Cardiac muscle cell (in vitro differentiated cells and primary cell): ENCODE measurements around the gene NKX1-1. TPM values are rescaled to one million over a fixed set of nuclear protein-coding genes. Genes with fewer than 3 reads are reported as not detected.
"Not testable (repeated sequence)": the region's sequence is repeated elsewhere in the genome, so short reads cannot be mapped to it uniquely, and the experiment has no call there.

Experiments
- DNase-seq, 2 donors: peaks; one replicate each; pipeline versions ENCODE4 v3.0.0 to v3.0.0-alpha.2; 2010 to 2017; ENCODE audit warnings: low read depth in 1 of 2, low spot score in 1 of 2
- H3K27ac ChIP-seq: fragments of 200-600 bp; sonication (generic); 2 replicates; pipeline ENCODE4 v1.5.1; 2016
- H3K27me3 ChIP-seq: fragments of 200-600 bp; sonication (generic); 2 replicates; pipeline ENCODE4 v1.6.0; 2016; ENCODE audit warnings: control low read depth
- H3K36me3 ChIP-seq: fragments of 200-600 bp; sonication (generic); 2 replicates; pipeline ENCODE4 v1.5.1; 2016; ENCODE audit warnings: control low read depth
- H3K4me1 ChIP-seq: fragments of 200-600 bp; sonication (generic); 2 replicates; pipeline ENCODE4 v1.8.1; 2017; ENCODE audit warnings: low read depth, mild to moderate bottlenecking, mixed run types
- H3K4me3 ChIP-seq: fragments of 200-600 bp; sonication (generic); 2 replicates; pipeline ENCODE4 v1.5.1; 2016; ENCODE audit warnings: mild to moderate bottlenecking
- H3K9me3 ChIP-seq: fragments of 200-600 bp; sonication (generic); 2 replicates; pipeline ENCODE4 v1.5.1; 2017; ENCODE audit warnings: low read depth, mild to moderate bottlenecking, control low read depth
- polyA plus RNA-seq: library from polyadenylated mRNA; unstranded; fragments of >200 nt; fragmentation: Nextera tagmentation; extraction: Ambion mirVana; gene quantifications from 2 replicates; pipeline ENCODE4 v1.2.1, GENCODE V29; 2016
- total RNA-seq: library from RNA; depleted of rRNA; stranded (reverse); fragments of >200 nt; gene quantifications from 2 replicates; pipeline ENCODE4 v1.2.3, GENCODE V29; 2016
- TF ChIP-seq, protein P1 (sequence below): IDR thresholded peaks from 2 replicates; pipeline ENCODE4 v1.5.1; 2012; ENCODE audit warnings: low read depth, mild to moderate bottlenecking, low read length

Gene NKX1-1
- total and polyA plus RNA-seq, 2 experiments from 2014 or later = not detected

DNA sequence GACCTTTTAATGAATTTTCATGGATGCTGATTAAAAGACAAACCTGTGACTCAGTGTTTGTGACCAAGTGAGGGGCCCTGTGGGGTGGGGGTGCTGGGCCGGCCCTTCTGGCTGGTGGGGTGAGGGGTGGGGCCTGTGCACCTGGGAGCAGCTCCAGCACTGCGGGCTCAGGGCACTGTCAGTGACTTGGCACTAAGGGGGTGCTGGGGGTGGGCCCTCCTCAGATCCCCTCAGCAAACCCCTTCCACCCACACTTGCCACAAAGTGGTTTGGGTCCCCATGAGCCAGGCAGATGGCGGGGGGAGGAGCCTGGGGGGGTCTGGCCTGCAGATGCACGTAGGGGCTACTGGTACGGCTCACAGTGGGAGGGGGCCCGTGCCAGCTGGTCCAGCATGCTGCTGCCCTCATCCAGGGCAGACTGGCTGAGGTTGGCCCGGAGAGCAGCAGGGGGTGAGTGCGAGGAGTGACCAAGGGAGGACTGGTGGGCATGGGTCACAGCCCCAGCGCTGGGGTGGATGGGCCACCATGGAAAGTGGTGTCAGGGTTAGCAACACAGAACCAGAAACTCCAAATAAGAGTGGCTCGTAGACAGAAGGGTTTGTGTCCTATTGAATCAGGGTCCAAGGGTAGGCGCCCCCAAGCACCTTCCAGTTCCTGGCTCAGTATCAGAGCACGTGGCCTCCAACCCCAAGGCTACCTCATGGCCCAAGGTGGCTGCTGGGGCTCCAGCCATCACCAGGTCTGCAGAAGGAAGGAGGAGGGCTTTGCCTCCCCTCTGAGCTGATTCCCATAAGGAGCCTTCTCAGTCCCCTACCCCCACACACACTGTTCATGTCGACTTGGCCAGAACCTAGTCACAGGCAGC, 10.1 kb downstream of the NKX1-1 start:
- Histone ChIP-seq H3K4me3 (no peak overlapping the region), H3K9me3 (no peaks in the 10 kb centered on the region), H3K27me3 (peaks cover 20% of the 10 kb centered on the region), H3K27ac (no peak overlapping the region), H3K4me1 (no peaks in the 10 kb centered on the region), H3K36me3 (no peaks in the 10 kb centered on the region)
- no peak for DNase-seq
- TF ChIP-seq, protein P1, sequence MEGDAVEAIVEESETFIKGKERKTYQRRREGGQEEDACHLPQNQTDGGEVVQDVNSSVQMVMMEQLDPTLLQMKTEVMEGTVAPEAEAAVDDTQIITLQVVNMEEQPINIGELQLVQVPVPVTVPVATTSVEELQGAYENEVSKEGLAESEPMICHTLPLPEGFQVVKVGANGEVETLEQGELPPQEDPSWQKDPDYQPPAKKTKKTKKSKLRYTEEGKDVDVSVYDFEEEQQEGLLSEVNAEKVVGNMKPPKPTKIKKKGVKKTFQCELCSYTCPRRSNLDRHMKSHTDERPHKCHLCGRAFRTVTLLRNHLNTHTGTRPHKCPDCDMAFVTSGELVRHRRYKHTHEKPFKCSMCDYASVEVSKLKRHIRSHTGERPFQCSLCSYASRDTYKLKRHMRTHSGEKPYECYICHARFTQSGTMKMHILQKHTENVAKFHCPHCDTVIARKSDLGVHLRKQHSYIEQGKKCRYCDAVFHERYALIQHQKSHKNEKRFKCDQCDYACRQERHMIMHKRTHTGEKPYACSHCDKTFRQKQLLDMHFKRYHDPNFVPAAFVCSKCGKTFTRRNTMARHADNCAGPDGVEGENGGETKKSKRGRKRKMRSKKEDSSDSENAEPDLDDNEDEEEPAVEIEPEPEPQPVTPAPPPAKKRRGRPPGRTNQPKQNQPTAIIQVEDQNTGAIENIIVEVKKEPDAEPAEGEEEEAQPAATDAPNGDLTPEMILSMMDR = no peak

DNA sequence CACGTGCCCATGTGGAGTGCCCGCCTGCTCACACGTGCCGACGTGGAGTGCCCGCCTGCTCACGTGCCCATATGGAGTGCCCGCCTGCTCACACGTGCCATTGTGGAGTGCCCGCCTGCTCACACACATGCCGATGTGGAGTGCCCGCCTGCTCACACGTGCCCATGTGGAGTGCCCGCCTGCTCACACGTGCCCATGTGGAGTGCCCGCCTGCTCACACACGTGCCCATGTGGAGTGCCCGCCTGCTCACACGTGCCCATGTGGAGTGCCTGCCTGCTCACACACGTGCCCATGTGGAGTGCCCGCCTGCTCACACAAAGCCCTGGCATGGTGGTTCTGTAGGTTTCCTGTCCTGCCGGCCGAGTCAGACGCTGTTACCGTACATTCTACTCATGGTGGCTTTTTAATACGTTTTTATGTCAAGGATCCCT, 10.8 kb downstream of the NKX1-1 start:
- not testable (repeated sequence) for H3K36me3 ChIP-seq, H3K4me3 ChIP-seq, DNase-seq, H3K27ac ChIP-seq, H3K4me1 ChIP-seq, H3K9me3 ChIP-seq
- H3K27me3 ChIP-seq = peaks cover 12% of the 10 kb centered on the region

DNA sequence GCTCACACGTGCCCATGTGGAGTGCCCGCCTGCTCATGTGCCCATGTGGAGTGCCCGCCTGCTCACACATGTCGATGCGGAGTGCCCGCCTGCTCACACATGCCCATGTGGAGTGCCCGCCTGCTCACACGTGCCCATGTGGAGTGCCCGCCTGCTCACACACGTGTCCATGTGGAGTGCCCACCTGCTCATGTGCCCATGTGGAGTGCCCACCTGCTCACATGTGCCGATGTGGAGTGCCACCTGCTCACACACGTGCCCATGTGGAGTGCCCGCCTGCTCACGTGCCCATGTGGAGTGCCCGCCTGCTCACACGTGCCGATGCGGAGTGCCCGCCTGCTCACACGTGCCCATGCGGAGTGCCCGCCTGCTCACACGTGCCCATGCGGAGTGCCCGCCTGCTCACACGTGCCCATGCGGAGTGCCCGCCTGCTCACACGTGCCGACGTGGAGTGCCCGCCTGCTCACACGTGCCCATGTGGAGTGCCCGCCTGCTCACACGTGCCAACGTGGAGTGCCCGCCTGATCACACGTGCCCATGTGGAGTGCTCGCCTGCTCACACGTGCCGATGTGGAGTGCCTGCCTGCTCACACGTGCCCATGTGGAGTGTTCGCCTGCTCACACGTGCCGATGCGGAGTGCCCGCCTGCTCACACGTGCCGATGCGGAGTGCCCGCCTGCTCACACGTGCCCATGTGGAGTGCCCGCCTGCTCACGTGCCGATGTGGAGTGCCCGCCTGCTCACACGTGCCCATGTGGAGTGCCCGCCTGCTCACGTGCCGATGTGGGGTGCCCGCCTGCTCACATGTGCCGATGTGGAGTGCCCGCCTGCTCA, 11.5 kb downstream of the NKX1-1 start:
- not testable (repeated sequence) for DNase-seq, H3K36me3 ChIP-seq, H3K27ac ChIP-seq, H3K27me3 ChIP-seq, H3K4me3 ChIP-seq, H3K4me1 ChIP-seq, H3K9me3 ChIP-seq

DNA sequence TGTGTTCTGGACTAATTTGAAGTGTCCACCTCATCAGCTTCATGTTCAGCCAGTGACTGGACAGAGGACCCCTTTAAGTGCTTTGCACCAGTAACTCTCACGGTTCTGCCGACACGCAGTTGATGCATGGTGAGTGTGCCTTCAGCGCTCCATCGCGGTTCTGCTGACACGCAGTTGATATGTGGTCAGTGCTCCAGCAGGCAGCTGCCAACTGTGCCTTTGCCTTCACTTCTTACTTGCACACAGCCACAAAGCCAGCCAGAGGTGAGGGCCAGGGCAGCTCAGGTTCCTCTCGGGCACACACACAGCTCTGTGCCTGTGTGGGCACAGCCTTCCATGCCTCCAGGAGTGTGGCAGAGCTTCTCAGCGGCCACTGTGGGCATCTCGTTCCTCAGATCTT, 12.4 kb downstream of the NKX1-1 start:
- no peak for DNase-seq
- TF ChIP-seq, protein P1 = no peak
- Histone ChIP-seq H3K9me3 (no peaks in the 10 kb centered on the region), H3K27me3 (no peaks in the 10 kb centered on the region), H3K4me3 (no peak overlapping the region), H3K4me1 (no peaks in the 10 kb centered on the region), H3K36me3 (no peaks in the 10 kb centered on the region), H3K27ac (no peak overlapping the region)

DNA sequence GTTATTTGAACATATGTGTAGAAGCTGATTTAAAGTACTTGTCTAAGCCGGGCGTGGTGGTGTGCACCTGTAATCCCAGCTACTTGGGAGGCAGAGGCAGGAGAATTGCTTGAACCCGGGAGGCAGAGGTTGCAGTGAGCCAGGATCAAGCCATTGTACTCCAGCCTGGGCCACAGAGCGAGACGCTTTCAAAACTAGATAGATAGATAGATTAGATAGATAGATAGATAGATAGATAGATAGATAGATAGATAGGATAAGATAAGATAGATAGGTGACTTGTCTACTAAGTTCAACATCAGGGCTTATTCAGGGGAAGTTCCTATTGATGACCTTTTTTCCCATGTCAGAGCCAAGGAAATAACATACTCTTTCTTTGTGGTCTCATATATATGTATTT, 12.9 kb downstream of the NKX1-1 start:
- not testable (repeated sequence) for H3K4me3 ChIP-seq, H3K27me3 ChIP-seq, H3K9me3 ChIP-seq, H3K27ac ChIP-seq, H3K4me1 ChIP-seq, H3K36me3 ChIP-seq, DNase-seq

DNA sequence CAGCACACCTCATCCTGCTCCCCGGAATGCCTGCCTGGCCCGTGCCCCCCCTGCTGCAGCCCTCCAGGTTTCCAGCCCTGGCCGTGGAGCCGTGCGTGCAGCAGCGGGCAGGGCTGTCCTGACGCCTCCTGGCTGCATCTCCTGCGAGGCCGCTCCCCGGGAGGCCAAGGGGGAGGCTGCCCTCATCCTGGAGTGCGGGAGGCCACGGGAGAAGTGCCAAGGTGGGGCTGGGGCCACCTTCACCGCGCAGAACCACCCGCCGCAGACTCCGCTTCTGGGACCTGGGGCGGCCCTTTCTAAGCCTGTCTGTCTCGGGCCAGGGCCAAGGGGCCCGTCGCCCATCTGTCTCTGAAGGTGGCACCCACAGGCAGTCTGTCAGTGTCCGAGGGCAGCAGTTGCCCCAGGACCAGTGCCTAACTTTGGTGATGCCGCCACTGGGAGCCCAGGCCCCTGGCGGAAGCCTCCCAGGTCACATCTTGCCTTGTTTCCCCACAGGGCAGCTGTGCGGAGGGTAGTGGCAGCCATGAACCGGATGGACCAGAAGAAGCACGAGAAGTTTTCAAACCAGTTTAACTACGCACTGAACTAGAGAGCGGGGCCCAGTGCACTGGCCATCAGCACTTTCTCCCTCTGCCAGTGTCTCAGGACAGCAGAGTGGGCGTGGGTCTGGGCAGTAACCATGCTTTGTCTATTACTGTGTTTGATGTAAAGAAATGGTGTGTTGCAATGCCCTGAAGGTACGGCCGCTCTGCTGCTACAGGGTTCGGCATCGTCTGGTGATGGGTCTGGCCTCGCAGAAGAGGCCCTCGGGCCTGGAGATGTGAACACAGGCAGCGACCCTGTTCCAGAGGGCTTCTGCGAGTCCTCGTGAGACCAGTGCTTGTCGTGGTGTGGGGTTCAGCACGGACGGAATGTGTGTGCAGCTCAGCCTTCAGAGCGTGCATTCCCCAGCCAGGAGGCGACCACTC, 20.6 kb downstream of the NKX1-1 start:
- TF ChIP-seq, protein P1 = no peak
- no peaks in the 10 kb centered on the region for H3K27me3 ChIP-seq
- H3K4me1 ChIP-seq = no peaks in the 10 kb centered on the region
- no peaks in the 10 kb centered on the region for H3K36me3 ChIP-seq
- H3K4me3 ChIP-seq = no peak overlapping the region
- H3K9me3 ChIP-seq = no peaks in the 10 kb centered on the region
- H3K27ac ChIP-seq = no peak overlapping the region
- DNase-seq = no peak
